Epithelial cell of proximal tubule (primary cell): ENCODE data around the gene EFR3B. TPM values are rescaled to one million over a fixed set of nuclear protein-coding genes. Genes with fewer than 3 reads are reported as not detected.
"Not testable (repeated sequence)": the region's sequence is repeated elsewhere in the genome, so short reads cannot be mapped to it uniquely, and the experiment has no call there.

Source experiments
- DNase-seq: peaks from one replicate; pipeline ENCODE4 v3.0.0-alpha.2; 2011; ENCODE audit warnings: low read depth
- H3K4me3 ChIP-seq: 2 replicates; pipeline ENCODE4 v1.5.1; 2011; ENCODE audit warnings: low read depth, mild to moderate bottlenecking, low read length
- CTCF ChIP-seq: conservative IDR thresholded peaks from 2 replicates; pipeline ENCODE4 v1.5.1; 2012; ENCODE audit warnings: low read depth, mild to moderate bottlenecking, low read length
- total RNA-seq: library from RNA; depleted of rRNA; stranded (reverse); fragments of >200 nt; gene quantifications from 2 replicates; pipeline ENCODE4 v1.2.3, GENCODE V29; 2015

The EFR3B gene
- total RNA-seq, 1 donor from 2014 or later = 2.6 TPM

GRCh38 chr2:25089605-25090315 is 47.9 kb downstream of the EFR3B start:
- TF ChIP-seq CTCF = no peak
- H3K4me3 ChIP-seq = no peak overlapping the region
- no peak for DNase-seq

- H3K4me3 ChIP-seq = no peak overlapping the region
- DNase-seq = no peak
- TF ChIP-seq CTCF = no peak
Observed at GRCh38 chr2:25090801-25091200, 48.9 kb downstream of the EFR3B start.

GRCh38 chr2:25091265-25091664 is 49.4 kb downstream of the EFR3B start:
- TF ChIP-seq CTCF = no peak
- no peak for DNase-seq
- H3K4me3 ChIP-seq = no peak overlapping the region

GRCh38 chr2:25098056-25098455 is 56.2 kb downstream of the EFR3B start:
- H3K4me3 ChIP-seq = no peak overlapping the region
- TF ChIP-seq CTCF = no peak
- no peak for DNase-seq

GRCh38 chr2:25098670-25099486 is 57.0 kb downstream of the EFR3B start:
- no peak for DNase-seq
- no peak overlapping the region for H3K4me3 ChIP-seq
- no peak for TF ChIP-seq CTCF

- not testable (repeated sequence) for H3K4me3 ChIP-seq, DNase-seq
Observed at GRCh38 chr2:25102352-25102751, 60.5 kb downstream of the EFR3B start.

- no peak for DNase-seq
- TF ChIP-seq CTCF = no peak
Observed at GRCh38 chr2:25103287-25103871, 61.5 kb downstream of the EFR3B start.

More at GRCh38 chr2:25103287-25103871, 61.5 kb downstream of the EFR3B start:
- H3K4me3 ChIP-seq = no peak overlapping the region
